Thyroid gland (tissue), 4 donors: ENCODE data around the gene HBA1.

Experiments
- CTCF ChIP-seq, 6 experiments: fragments of 200-600 bp in 3 of 6; fragments of 450-650 bp in 3 of 6; sonication (generic) in 3 of 6; IDR thresholded peaks; one replicate each; pipeline ENCODE4 v1.5.1; 2016 to 2019; ENCODE audit warnings: antibody characterized with exemption in 6 of 6, mild to moderate bottlenecking in 2 of 6, inconsistent platforms in 1 of 6, moderate library complexity in 1 of 6
- POLR2A ChIP-seq, 2 donors: fragments of 450-650 bp; IDR thresholded peaks; one replicate each; pipeline ENCODE4 v1.6.1; 2017; ENCODE audit warnings: antibody characterized with exemption in 2 of 2, mild to moderate bottlenecking in 2 of 2, moderate library complexity in 1 of 2

- no peak for TF ChIP-seq POLR2A (IDR thresholded peaks at IDR 0.05)
- no peak for TF ChIP-seq CTCF (IDR thresholded peaks at IDR 0.05)
These were observed 16.2 kb downstream of the HBA1 start for GRCh38 chr16:192686-193085.
